Neural crest cell (in vitro differentiated cells): ENCODE results near the gene CDH23. TPM values are rescaled to one million over a fixed set of nuclear protein-coding genes. Genes with fewer than 3 reads are reported as not detected.

ENCODE experiments used
- DNase-seq: peaks from one replicate; pipeline ENCODE4 v3.0.0; 2021; ENCODE audit warnings: low read depth, mixed read lengths, low spot score
- H3K27ac Mint-ChIP-seq: one replicate; pipeline ENCODE4 v1.8.0; 2021; ENCODE audit warnings: mild to moderate bottlenecking, mixed read lengths; ENCODE audit not compliant: unreplicated experiment
- H3K27me3 Mint-ChIP-seq: 2 replicates; pipeline ENCODE4 v1.8.0; 2021; ENCODE audit warnings: low read depth, mild to moderate bottlenecking, mixed read lengths
- H3K36me3 Mint-ChIP-seq: 2 replicates; pipeline ENCODE4 v1.8.0; 2021; ENCODE audit warnings: low read depth, mild to moderate bottlenecking, mixed read lengths
- H3K4me1 Mint-ChIP-seq: 2 replicates; pipeline ENCODE4 v1.8.0; 2021; ENCODE audit warnings: mixed read lengths
- H3K4me3 Mint-ChIP-seq: one replicate; pipeline ENCODE4 v1.8.0; 2021; ENCODE audit warnings: mild to moderate bottlenecking, mixed read lengths
- H3K9me3 Mint-ChIP-seq: 2 replicates; pipeline ENCODE4 v1.8.0; 2021; ENCODE audit warnings: mixed read lengths
- CTCF ChIP-seq: fragments of 200-600 bp; sonication (generic); conservative IDR thresholded peaks from 2 replicates; pipeline ENCODE4 v1.5.0; 2021; ENCODE audit warnings: antibody characterized with exemption, mild to moderate bottlenecking
- total RNA-seq: library from RNA; stranded (reverse); gene quantifications from 2 replicates; pipeline ENCODE4 v1.2.1, GENCODE V29; 2021

CDH23 gene
- total RNA-seq, 1 donor from 2014 or later = 2.6 TPM

GRCh38 chr10:71842856-71843686 is 446.4 kb downstream of the CDH23 start:
- no peak overlapping the region for H3K27ac Mint-ChIP-seq
- H3K4me3 Mint-ChIP-seq = no peak overlapping the region
- H3K36me3 Mint-ChIP-seq = peaks cover 1% of the 10 kb centered on the region
- no peaks in the 10 kb centered on the region for H3K27me3 Mint-ChIP-seq
- no peak for DNase-seq
- no peaks in the 10 kb centered on the region for H3K9me3 Mint-ChIP-seq
- peaks cover 63% of the 10 kb centered on the region for H3K4me1 Mint-ChIP-seq
- TF ChIP-seq CTCF = no peak

DNA sequence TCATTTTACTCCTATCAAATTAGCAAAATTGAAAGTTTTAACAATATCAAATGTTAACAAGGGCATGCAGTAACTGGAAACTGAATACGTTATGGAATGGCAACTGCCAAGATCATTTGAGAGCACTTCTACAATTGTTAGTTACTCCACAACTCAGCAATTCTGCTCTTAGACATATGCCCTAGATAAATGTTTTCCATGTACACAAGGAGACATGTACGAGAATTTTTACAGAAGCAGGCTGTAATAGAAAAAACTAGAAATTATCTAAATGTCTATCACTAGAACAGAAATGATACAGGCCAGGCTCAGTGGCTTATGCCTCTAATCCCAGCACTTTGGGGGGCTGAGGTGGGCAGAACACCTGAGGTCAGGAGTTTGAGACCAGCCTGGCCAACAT is 447.4 kb downstream of the CDH23 start:
- DNase-seq = no peak
- no peaks in the 10 kb centered on the region for H3K27me3 Mint-ChIP-seq
- H3K4me1 Mint-ChIP-seq = peaks cover 63% of the 10 kb centered on the region
- H3K27ac Mint-ChIP-seq = no peak overlapping the region
- H3K9me3 Mint-ChIP-seq = no peaks in the 10 kb centered on the region
- H3K4me3 Mint-ChIP-seq = peak overlapping the region; percentile 14
- no peak for TF ChIP-seq CTCF
- no peaks in the 10 kb centered on the region for H3K36me3 Mint-ChIP-seq

- no peak for DNase-seq
- no peak for TF ChIP-seq CTCF
- H3K27me3 Mint-ChIP-seq = no peaks in the 10 kb centered on the region
- no peak overlapping the region for H3K27ac Mint-ChIP-seq
- no peaks in the 10 kb centered on the region for H3K9me3 Mint-ChIP-seq
- H3K4me1 Mint-ChIP-seq = peaks cover 66% of the 10 kb centered on the region
- H3K36me3 Mint-ChIP-seq = no peaks in the 10 kb centered on the region
- H3K4me3 Mint-ChIP-seq = peak overlapping the region; percentile 22
Measured at GRCh38 chr10:71844695-71845094, 448.0 kb downstream of the CDH23 start.

- no peaks in the 10 kb centered on the region for H3K36me3 Mint-ChIP-seq
- TF ChIP-seq CTCF = no peak
- peaks cover 65% of the 10 kb centered on the region for H3K4me1 Mint-ChIP-seq
- no peak for DNase-seq
- peak overlapping the region; percentile 17 for H3K27ac Mint-ChIP-seq
- H3K9me3 Mint-ChIP-seq = no peaks in the 10 kb centered on the region
- H3K4me3 Mint-ChIP-seq = peak overlapping the region; percentile 22
- no peaks in the 10 kb centered on the region for H3K27me3 Mint-ChIP-seq
Measured at GRCh38 chr10:71845410-71846405, 449.0 kb downstream of the CDH23 start.

- no peak for TF ChIP-seq CTCF
- H3K4me3 Mint-ChIP-seq = no peak overlapping the region
- H3K4me1 Mint-ChIP-seq = peaks cover 65% of the 10 kb centered on the region
- no peak for DNase-seq
- peaks cover 3% of the 10 kb centered on the region for H3K9me3 Mint-ChIP-seq
- no peaks in the 10 kb centered on the region for H3K36me3 Mint-ChIP-seq
- H3K27ac Mint-ChIP-seq = no peak overlapping the region
- no peaks in the 10 kb centered on the region for H3K27me3 Mint-ChIP-seq
Measured at GRCh38 chr10:71846816-71847215, 450.1 kb downstream of the CDH23 start.
